IPS-18c (cell line): Measurements from ENCODE around the gene PNPLA7.

Source experiments
- H3K4me3 ChIP-seq: 2 replicates; pipeline ENCODE4 v1.7.0; 2013; ENCODE audit warnings: low read depth, mild to moderate bottlenecking, low read length, moderate library complexity; ENCODE audit not compliant: insufficient read depth
- H3K9me3 ChIP-seq: one replicate; pipeline ENCODE4 v1.6.1; 2013; ENCODE audit warnings: mild to moderate bottlenecking, low read length, moderate library complexity; ENCODE audit not compliant: control insufficient read depth, insufficient read depth

PNPLA7 gene

DNA sequence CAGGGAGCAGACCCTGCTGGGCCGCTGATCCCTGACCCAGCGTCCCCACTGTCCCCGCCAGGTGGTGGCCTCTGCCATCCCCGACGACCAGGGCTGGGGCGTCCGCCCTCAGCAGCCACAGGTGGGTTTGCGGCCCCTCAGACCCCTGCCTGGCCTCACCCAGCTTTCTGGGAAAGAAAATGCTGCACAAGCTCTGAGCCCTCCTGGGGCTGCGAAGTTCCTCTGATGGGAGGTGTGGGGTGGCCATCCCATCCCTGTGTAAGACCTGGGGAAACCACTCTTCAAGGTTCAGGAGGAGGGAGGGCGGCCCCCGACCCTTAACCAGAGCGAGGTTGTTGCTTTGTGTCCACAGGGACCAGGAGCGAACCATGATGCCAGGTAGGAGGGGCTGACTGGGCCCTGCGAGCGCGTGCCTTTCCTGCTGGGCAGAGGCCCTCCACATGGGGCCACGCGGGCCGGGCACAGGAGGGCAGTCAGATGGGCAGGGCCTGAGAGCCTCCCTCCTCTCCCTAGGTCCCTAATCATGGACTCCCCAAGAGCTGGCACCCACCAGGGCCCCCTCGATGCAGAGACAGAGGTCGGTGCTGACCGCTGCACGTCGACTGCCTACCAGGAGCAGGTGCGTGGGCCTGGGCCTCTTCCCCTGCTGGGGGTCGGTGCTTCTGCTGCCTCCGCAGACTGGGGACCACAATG, 119.3 kb downstream of the PNPLA7 start:
- Histone ChIP-seq H3K9me3 (no peaks in the 10 kb centered on the region), H3K4me3 (no peak overlapping the region)

DNA sequence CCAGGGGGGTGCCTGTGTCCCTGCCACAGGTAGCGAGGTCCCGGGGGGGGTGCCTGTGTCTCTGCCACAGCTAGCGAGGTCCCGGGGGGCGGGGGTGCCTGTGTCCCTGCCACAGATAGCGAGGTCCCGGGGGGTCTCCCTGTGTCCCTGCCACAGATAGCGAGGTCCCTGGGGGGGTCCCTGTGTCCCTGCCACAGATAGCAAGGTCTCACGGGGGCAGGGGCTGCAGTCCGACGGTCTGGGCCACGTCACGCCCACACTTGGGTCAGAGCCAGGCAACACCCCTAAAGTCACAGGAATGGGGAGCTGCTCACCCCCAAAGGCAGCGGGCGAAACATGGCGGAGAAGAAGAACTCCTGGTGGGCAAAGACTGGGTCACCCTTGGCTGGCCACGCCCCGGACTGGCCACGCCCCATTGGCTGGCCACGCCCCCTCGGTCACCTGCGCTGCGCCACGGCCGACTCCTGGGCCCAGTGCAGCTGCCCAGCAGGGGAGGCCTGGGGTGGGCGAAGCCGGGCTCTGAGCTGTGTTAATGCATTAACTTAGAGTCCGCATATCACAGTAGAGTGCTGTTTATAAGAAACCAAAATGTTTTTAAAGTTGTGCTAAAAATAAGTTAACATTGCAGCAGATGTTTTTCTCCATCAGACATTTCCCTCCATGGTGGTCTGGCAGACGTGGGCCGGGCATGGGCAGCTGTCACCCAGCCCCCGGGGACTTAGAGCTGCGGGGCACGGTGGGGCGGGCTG, 120.1 kb downstream of the PNPLA7 start:
- no peaks in the 10 kb centered on the region for H3K9me3 ChIP-seq
- H3K4me3 ChIP-seq, result no peak overlapping the region

DNA sequence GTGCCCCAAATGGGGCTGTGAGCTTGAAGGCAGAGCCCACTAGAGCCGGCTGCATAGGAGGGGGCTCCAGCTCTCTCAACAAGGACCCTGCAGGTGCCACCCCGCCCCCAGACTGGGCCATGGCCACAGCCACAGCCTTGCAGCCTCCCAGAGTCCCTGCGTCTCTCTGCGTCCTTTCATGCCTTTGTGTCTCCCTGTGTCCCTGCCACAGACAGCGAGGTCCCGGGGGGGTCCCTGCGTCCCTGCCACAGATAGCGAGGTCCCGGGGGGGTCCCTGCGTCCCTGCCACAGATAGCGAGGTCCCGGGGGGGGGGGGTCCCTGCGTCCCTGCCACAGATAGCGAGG, 120.7 kb downstream of the PNPLA7 start:
- no peaks in the 10 kb centered on the region for H3K9me3 ChIP-seq
- H3K4me3 ChIP-seq, result no peak overlapping the region

DNA sequence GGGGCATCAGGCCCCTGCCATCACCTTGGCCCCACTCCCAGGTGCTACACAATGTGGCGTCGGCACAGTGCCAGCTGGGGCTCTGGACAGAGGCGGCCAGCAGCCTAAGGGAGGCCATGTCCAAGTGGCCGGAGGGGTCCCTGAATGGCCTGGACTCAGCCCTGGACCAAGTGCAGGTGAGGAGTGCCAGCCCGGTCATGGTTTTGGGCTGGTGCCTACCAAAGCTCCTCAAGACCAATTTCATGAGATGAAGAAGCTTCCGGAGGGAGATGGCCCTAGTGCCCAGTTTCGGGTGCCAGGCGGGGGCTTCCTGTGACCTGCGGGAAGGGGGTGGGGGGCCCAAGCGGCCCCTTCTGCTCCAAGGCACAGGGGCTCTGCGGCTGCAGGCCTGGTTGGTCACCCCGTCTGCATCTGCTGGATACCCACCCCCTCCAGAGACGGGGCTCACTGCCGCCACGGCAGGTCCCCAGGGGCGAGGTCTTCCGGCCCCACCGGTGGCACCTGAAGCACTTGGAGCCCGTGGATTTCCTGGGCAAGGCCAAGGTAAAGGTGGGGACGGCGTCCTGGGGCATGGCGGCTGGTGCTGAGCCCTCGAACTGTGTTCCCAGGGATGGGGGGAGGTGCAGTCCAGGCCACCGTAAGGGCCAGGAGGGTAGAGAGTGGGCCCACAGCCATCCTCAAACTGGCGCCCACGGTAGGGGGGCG, 121.2 kb downstream of the PNPLA7 start:
- H3K9me3 ChIP-seq, result no peaks in the 10 kb centered on the region
- H3K4me3 ChIP-seq, result no peak overlapping the region

DNA sequence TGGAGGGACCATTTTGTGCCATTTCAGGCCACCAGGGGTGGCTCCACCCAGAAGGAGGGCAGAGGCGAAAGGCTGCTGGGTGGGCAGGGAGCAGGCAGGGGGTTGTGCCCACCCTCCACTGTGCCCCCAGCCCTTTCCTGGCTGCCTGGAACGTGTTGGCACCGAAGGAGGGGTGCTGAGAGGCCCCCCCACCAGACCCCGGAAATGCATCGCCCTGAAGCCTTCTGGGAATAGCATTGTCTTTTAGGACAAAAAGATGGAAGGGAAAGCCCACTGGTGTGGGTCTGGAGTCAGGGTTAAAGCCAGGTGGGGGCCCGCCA, 121.9 kb downstream of the PNPLA7 start:
- Histone ChIP-seq H3K4me3 (no peak overlapping the region), H3K9me3 (no peaks in the 10 kb centered on the region)

DNA sequence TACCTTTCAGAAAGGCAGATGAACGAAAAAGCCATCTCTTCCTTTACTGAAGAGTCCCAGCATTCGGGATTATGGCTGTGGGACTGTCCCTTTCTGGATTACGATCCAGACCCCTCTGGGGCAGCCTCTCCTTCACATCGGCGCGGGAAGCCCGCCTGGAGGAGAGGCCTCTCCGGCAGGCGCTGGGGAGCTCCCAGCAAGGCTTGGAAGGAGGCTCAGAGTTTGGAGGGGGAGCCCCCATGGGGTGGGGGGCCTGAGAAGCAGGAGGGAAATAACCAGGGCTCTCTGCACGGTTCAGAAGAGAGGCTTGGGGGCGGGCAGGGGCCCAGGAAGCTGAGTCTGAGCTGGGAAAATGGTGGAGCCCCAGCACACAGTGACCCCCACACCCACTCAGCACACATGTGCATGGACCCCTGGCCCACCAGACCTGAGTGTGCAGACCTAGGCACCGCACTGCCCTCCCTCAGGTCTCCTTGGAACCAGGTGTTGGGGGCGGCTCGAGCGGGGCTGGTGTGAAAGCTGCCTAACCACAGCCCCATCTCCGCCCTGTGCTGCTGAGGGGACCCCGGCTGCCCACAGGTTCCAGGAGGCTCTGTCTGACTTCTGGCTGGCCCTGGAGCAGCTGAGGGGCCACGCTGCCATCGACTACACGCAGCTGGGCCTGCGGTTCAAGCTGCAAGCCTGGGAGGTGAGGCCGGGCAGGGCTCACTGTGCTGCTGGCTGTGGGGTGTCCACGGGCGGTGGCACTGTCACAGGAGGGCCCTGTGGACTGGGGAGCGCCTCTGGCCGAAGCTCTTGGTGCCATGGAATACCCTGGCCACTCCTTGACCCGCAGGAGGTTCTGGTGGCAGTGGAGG, 122.5 kb downstream of the PNPLA7 start:
- H3K9me3 ChIP-seq, result no peaks in the 10 kb centered on the region
- H3K4me3 ChIP-seq, result no peak overlapping the region

DNA sequence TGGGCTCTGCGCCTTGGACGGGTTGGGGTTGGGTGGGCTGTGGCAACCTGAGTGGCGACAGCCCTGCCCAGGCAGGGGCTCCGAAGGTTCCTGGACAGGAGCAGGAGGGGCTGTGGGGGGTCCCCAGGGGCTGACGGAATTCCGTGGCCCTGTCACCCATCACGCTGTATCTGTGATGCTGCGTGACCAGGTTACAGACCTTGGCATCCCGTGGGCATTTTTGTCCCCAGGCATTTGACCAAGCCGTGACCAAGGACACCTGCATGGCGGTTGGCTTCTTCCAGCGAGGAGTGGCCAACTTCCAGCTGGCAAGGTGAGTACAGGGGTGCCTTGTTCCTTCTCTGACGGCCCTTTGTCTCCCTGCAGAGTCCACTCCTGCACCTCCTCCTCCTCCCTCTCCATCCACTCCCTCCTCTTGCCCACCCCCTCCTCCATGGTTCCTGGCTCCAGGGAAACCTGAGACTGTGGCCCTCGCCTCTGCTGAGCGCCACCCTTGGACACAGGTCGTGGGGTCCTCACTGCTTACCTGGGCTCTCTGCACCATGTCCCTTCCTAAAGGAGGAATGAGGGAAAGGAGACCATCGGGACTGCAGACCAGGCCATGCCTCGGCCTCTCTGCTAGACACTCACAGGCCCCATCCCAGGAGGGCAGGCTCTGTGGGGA, 124.1 kb downstream of the PNPLA7 start:
- Histone ChIP-seq H3K4me3 (no peak overlapping the region), H3K9me3 (no peaks in the 10 kb centered on the region)

DNA sequence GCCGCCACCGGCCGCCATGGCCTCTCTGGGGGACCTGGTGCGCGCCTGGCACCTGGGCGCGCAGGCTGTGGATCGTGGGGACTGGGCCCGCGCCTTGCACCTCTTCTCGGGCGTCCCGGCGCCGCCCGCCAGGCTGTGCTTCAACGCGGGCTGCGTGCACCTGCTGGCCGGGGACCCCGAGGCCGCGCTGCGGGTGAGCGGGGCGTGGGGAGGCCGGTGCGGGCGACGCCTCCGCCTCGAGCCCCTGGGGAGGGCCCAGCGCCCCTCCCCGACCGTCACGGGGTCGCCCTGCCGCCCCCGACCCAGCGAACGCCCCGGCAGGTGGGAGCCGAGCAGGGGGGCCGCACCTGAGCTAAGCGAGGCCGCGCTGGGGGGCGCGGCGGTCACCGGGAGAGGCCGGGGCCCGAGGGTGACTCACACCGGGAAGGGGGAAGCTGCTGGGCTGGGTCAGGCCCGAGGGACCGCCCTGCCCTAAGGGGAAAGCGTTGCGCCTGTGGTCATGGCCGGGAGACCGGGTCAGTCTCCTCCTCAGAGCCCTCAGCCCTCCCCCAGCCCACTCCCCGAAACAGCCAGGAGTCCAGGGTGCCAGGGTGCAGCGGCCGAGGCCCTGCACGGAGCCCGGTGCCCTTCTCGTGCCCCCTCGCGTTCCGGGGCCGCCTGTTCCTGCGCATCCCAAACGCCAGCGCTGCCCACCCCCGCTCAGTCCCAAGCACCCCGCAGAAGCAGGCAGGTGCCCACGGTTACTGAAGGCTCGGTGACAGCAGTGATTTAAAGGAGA, 126.5 kb downstream of the PNPLA7 start:
- Histone ChIP-seq H3K9me3 (no peaks in the 10 kb centered on the region), H3K4me3 (peak overlapping the region; percentile 52)

DNA sequence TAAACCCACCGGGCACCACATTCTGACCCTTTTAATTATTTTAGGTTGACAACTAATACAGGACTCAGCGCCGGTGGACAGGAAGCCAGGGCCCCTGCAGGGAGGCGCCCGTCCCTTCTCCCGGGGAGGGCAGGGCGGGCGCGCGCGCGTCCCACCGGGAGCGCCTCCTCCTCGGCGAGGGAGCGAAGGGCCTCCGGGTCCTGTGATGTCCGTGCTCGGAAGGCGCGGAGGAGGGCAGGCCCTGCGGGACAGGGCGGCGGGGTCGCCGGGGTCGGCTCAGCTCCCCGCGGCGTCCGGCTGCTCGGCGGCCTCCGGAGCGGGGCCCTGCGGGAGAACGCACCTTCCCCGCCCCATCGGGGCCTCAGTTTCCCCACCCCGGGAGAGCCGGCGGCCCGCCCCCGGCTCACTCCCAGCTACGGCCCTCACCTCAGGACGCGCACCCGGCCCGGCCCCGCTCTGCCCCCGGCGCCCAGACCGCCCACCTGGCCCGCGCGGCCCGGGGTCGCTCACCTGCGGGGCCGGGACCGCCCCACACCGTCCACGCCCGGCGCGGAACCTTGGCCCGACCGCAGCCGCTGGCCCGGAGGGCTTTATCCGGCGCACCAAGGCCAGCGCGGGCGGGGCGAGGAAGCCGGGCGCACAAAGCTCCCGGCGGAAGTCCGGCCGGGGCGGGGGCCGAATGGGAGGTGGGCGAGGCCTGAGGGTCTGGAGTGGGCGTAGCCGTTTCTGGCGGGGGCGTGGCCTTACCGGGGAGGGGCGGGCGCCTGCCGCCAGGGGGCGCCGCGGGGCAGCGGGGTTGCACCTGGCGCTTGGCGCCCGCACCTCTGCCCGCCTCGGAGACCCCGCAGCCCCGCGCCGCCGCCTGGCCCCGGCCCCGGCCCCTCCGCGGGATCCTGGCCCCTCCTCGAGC, 127.3 kb downstream of the PNPLA7 start, which contains the start of the genes EXD3 and NOXA1:
EXD3 (minus strand) TSS at position 559 of the 910 bp plus-strand sequence. CDS start 27,805 bp downstream, outside the sequence.
NOXA1 (plus strand) TSS at position 790 of the 910 bp plus-strand sequence. CDS start 137 bp downstream, outside the sequence.
- H3K9me3 ChIP-seq, result no peaks in the 10 kb centered on the region
- peak within 1 kb of the TSS; percentile 76 for H3K4me3 ChIP-seq

DNA sequence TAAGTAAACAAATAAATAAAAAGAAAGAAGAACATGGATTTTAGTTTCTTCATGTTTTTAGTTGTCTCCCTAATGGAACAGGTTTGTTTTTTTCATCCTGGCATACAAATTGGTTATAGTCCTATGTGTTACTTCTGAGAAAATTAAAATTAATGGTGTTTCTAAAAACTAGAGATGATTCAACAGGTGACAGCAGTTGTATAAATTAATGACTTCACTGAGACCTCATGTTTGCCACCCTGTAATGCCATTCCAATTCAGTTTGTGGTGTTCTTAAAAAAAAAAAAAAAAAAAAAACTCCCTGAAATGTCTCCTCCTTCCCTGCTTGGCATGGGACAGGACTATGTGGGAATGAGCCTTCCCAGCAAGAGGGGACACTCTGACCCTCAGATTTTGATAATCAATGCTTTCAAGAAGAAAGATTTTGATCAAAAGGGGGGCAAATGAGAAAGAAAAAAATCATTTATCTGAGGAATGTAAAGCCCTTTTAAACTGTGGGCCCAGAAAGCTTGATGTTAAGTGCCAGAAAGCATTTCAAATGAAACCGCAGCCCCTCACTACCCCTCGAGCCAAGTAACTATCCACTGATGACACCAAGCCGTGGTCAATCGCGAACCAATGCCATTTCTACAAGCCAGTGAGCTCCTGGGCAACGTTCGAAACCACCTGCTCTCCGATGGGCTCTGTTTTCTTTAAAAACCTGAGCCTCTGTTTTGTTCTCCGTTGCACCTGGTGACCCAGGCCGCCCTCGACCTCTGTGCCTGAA, 128.2 kb downstream of the PNPLA7 start:
- Histone ChIP-seq H3K4me3 (peak overlapping the region; percentile 76), H3K9me3 (no peaks in the 10 kb centered on the region)

DNA sequence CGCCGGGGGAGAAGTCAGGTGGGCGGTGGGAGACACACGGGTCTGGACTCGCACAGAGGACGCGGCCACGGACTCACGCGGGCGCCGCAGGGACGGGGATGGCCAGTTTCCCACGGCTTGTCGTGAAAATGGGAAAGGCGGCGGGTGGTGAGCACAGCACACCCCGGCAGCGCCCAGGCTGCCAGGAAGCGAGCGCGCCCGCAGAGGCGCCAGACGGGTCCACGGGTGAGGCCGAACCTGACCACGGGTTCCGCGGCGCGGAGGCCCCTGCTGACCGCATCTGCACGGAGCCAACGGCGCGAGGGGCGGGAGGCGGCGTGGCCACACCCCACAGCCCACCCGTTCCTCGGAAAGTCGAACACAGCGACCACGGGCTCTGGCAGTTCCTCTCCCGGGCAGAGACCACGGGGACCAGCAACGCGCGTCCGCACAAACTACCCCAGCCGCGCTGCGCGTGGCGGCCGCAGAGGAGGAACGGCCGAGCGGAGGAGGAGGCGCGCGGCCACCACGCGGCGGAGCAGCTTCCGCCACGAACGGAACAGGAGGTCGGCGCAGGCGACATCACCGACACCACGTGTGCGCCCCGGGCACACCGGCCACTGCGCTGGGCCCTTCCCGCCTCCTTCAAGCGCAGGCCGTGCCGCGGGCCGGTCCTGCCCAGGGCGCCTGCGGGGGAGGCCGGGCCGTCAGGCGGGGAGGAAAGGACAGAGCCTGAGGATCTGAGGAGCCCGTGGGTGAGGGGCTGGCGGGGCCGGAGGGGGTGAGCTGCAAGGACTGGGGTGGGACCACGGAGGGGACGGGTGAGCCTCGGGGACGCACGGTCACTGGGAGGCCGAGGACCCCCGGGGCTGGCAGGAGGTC, 132.8 kb downstream of the PNPLA7 start:
- Histone ChIP-seq H3K4me3 (no peak overlapping the region), H3K9me3 (no peaks in the 10 kb centered on the region)

DNA sequence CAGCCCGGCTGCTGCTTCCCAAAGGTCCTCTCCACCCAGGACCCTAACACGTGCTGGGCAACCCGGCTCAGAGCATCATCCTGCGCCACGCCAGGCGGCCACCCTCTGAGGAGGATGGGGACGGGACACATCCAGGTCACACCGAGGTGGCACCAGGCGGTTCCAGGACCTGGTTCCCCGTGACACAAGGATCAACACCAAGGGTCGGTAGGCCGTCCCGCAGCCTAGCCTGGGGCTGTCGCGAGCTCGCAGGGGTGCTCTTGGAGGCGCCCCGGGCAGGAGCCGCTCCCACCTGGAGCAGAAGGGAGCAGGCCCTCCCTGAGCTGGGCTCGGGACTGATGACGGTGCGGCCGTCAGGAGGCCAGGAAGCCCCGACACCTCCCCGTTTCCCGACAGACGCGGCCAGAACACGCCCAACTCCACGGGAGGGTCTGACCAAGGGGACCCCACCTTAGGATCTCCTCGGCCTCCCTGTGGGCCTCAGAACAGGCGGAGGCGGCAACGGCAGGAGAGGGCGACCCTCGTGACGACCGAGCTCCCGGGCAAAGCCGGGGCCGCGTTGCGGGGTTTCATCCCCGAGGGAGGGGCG, 133.5 kb downstream of the PNPLA7 start:
- no peaks in the 10 kb centered on the region for H3K9me3 ChIP-seq
- no peak overlapping the region for H3K4me3 ChIP-seq

DNA sequence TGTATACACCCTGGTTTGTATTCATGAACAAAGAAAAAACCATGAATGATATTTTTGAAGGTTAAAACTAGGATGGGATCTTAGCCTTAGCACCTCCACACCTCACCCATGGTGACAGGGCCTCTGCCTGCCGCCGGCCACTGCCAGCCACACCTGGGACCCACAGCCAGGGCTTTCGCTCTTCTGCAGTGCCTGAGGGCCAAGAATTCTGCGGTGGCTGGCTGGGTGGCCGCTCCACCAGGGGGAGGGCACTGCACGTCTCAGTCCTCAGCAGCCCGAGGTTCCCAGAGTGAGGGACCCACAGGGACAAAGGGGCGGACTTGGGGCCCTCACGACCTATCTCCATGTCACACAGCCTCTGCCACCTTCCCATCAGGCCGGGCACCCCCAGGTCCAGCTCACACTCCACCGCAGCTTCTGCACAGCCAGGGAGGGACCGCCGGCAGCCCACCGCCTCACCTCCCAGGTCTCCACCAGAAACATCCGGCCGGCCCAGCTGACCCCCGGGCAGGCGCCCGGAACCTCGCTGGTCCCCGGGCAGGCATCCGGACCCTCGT, 134.1 kb downstream of the PNPLA7 start:
- Histone ChIP-seq H3K4me3 (no peak overlapping the region), H3K9me3 (no peaks in the 10 kb centered on the region)
